Inflammatory macrophage treated with lipopolysaccharide for 4 hours (primary cell): ENCODE data around the gene SMIM26.

Experiments used
- DNase-seq: peaks from one replicate; pipeline ENCODE4 v3.0.0-alpha.2; 2020

Gene SMIM26

GRCh38 chr20:18587665-18588573 lies 20.7 kb downstream of the SMIM26 start, which contains the start of gene DTD1:
TSS of gene DTD1 (plus strand) at chr20:18588054. CDS start at chr20:18588073, 19 bp downstream.
- DNase-seq = peak; percentile 95

- DNase-seq = no peak
Measured at GRCh38 chr20:18588574-18588933, 21.3 kb downstream of the SMIM26 start.

DNA sequence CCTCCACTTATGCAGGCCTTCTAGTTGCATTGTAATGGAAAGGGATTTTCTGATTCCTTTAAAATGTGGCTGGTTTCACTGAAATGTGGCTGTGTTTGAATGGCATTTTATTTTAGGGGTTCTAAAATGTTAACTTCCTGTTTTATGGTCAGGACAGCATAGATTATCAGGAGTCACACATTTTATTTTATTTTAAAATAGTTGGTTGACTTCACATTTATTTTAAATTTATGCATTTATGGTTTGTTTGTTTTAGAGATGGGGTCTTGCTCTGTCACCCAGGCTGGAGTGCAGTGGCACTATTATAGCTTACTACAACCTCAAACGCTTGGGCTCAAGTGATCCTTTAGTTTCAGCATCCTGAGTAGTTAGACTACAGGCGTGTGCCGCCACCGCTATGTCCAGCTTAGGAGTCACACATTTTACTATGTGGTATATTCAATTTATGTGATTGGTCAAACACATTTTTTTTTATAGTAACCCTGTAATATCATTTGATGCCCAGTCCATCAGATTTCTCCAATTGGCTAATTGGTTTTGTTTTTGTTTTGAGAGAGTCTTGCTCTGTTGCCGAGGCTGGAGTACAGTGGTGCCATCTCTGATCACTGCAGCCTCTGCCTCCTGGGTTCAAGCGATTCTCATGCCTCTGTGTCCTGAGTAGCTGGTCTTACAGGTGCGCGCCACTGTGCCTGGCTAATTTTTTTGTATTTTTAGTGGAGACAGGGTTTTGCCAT lies 22.9 kb downstream of the SMIM26 start:
- no peak for DNase-seq

GRCh38 chr20:18596270-18596669 lies 29.0 kb downstream of the SMIM26 start:
- no peak for DNase-seq

GRCh38 chr20:18609741-18610140 lies 42.5 kb downstream of the SMIM26 start:
- DNase-seq = no peak

GRCh38 chr20:18611492-18611891 lies 44.3 kb downstream of the SMIM26 start:
- DNase-seq = no peak

DNA sequence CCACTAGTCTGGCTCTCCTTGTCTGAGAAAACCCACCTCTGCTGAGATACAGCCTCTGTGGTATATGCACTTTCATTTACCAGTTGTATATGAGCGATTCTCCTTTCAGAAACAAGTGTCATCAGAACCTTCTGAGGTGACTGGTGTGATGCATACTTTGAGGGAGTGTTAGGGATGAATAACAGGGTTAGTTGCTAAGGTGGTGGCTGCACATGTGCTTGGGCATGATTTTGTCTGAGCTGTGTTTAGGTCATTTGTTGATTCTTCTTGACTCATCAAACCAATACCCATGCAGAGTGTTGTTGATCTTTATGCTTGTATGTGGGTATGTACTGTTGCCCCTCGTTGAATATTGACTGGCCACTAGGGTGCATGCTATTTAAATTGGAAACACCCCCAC lies 46.3 kb downstream of the SMIM26 start:
- no peak for DNase-seq

DNA sequence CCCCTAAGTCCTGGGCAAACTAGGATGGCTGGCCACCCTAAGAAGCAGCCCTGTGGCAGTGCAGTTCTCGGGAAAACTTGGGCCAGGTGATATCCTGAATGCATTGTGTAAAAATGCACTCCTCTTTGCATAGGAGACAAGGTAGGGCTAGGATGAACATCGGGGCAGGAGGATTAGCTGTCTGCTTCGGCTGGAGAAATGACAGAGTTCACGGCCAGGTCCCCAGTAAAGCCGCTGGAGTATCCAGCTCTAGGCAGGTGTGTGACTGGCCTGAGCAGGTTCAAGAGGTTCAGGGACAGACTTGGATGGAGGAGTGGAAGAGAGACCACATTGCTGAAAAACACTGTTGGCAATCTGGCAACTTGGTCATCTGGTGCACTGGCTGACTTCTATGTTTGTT lies 47.0 kb downstream of the SMIM26 start:
- DNase-seq = no peak

DNA sequence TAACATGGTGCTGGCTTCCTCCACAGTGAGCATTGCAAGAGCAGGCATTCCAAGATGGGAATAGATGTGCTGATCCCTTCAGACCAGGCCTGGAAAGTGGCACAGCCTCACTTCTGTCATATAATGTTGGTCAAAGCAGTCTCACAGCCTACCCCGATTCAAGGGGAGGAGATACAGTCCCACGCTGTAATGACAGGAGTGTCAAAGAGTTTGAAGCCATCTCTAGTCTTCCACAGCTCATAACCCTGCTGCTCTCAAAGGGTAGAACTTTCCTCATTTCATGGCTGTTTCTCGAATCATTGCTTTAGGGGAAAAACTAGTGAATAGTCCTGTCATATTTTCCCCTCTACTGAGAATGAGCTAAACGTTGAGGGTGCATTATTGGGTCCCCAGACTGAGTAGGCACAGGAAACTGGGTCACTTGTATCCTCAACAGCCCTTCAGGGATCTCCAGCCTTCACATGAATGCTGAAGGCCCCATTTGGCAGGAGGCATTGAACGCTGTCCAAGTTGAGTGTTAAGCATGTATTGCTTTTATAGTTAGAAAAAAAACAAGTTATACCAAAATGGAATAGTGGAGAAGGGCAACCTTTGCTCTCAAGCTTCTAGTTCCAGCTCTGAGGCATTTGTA lies 47.9 kb downstream of the SMIM26 start:
- DNase-seq = no peak
